WTC11 (cell line): ENCODE measurements around the gene ZRSR2. TPM values are rescaled to one million over a fixed set of nuclear protein-coding genes. Genes with fewer than 3 reads are reported as not detected.

Experiments
- ATAC-seq: fragments of 200-7000 bp; cut with Tn5 transposase; 2 replicates; pipeline ENCODE4 v1.10.0; 2021; ENCODE audit warnings: mild to moderate bottlenecking, moderate library complexity
- CTCF ChIA-PET: fragments of 300-600 bp; sonication (Branson Sonifier 250); formaldehyde crosslinking; loops from one replicate; lab custom pipeline; 2021; ENCODE audit warnings: antibody characterized with exemption; lab: Charles Lee
- POLR2A ChIA-PET: fragments of 350-600 bp; sonication (Branson Sonifier 250); formaldehyde crosslinking; loops from one replicate; lab custom pipeline; 2021; ENCODE audit warnings: antibody characterized with exemption; lab: Charles Lee
- DNase-seq: peaks from one replicate; pipeline ENCODE4 v3.0.0; 2021; ENCODE audit warnings: low spot score
- H3K27ac Mint-ChIP-seq: 2 replicates; pipeline ENCODE4 v1.8.0; 2021; ENCODE audit warnings: mixed read lengths
- H3K27me3 Mint-ChIP-seq: 2 replicates; pipeline ENCODE4 v1.8.0; 2021; ENCODE audit warnings: low read depth, mild to moderate bottlenecking, moderate library complexity, mixed read lengths
- H3K36me3 Mint-ChIP-seq: 2 replicates; pipeline ENCODE4 v1.8.0; 2021; ENCODE audit warnings: mixed read lengths
- H3K4me1 Mint-ChIP-seq: 2 replicates; pipeline ENCODE4 v1.8.0; 2022; ENCODE audit warnings: mixed read lengths
- H3K4me3 Mint-ChIP-seq: 2 replicates; pipeline ENCODE4 v1.8.0; 2021; ENCODE audit warnings: mild to moderate bottlenecking, moderate library complexity, mixed read lengths
- H3K9me3 Mint-ChIP-seq: 2 replicates; pipeline ENCODE4 v1.8.0; 2021; ENCODE audit warnings: mixed read lengths
- ELF4 ChIP-seq: sonication (generic); formaldehyde crosslinking; IDR thresholded peaks from 2 replicates; pipeline ENCODE4 v1.8.1; 2022; ENCODE audit warnings: low read depth, mild to moderate bottlenecking, moderate library complexity, missing genetic modification reagents
- FOXJ3 ChIP-seq: sonication (generic); formaldehyde crosslinking; IDR thresholded peaks from 2 replicates; pipeline ENCODE4 v1.9.0; 2021; ENCODE audit warnings: missing genetic modification reagents, mild to moderate bottlenecking, borderline replicate concordance
- GRHL2 ChIP-seq: fragments of 250-450 bp; sonication (Bioruptor Pico); IDR thresholded peaks from 2 replicates; pipeline ENCODE4 v1.8.0; 2022; ENCODE audit warnings: mild to moderate bottlenecking, moderate library complexity; ENCODE audit not compliant: insufficient replicate concordance, severe bottlenecking
- GTF2I ChIP-seq: fragments of 250-450 bp; sonication (Bioruptor Pico); conservative IDR thresholded peaks from 2 replicates; pipeline ENCODE4 v1.4.0; 2021; ENCODE audit warnings: mild to moderate bottlenecking
- HMGA2 ChIP-seq: fragments of 250-450 bp; sonication (Bioruptor Pico); IDR thresholded peaks from 2 replicates; pipeline ENCODE4 v1.4.0; 2021; ENCODE audit warnings: mild to moderate bottlenecking, moderate library complexity
- JUN ChIP-seq: sonication (generic); formaldehyde crosslinking; IDR thresholded peaks from 2 replicates; pipeline ENCODE4 v1.8.0; 2023; ENCODE audit warnings: mild to moderate bottlenecking, missing genetic modification reagents
- MYBL2 ChIP-seq: sonication (generic); formaldehyde crosslinking; IDR thresholded peaks from 2 replicates; pipeline ENCODE4 v1.8.1; 2023; ENCODE audit warnings: mild to moderate bottlenecking, moderate library complexity, missing genetic modification reagents
- PRRX2 ChIP-seq: fragments of 250-450 bp; sonication (Bioruptor Pico); IDR thresholded peaks from 2 replicates; pipeline ENCODE4 v1.8.0; 2021; ENCODE audit warnings: mild to moderate bottlenecking
- SMAD3 ChIP-seq: sonication (generic); formaldehyde crosslinking; IDR thresholded peaks from 2 replicates; pipeline ENCODE4 v1.8.0; 2022; ENCODE audit warnings: missing genetic modification reagents, mild to moderate bottlenecking, borderline replicate concordance
- ZNF138 ChIP-seq: sonication (generic); formaldehyde crosslinking; conservative IDR thresholded peaks from 2 replicates; pipeline ENCODE4 v1.8.1; 2022; ENCODE audit warnings: mild to moderate bottlenecking, moderate library complexity, missing genetic modification reagents
- ZNF317 ChIP-seq: sonication (generic); formaldehyde crosslinking; IDR thresholded peaks from 2 replicates; pipeline ENCODE4 v1.8.1; 2023; ENCODE audit warnings: low read depth, mild to moderate bottlenecking, moderate library complexity, missing genetic modification reagents, borderline replicate concordance
- total RNA-seq: library from RNA; stranded (reverse); gene quantifications from 3 replicates; pipeline ENCODE4 v1.2.3, GENCODE V29; 2021
- TF ChIP-seq, protein P1 (sequence below): sonication (generic); formaldehyde crosslinking; IDR thresholded peaks from 2 replicates; pipeline ENCODE4 v1.8.0; 2022; ENCODE audit warnings: mild to moderate bottlenecking, missing genetic modification reagents
- TF ChIP-seq, protein P2 (sequence below): sonication (generic); formaldehyde crosslinking; IDR thresholded peaks from 2 replicates; pipeline ENCODE4 v1.8.0; 2023; ENCODE audit warnings: missing genetic modification reagents
- TF ChIP-seq, protein P3 (sequence below): sonication (generic); formaldehyde crosslinking; IDR thresholded peaks from 2 replicates; pipeline ENCODE4 v1.8.1; 2022; ENCODE audit warnings: missing genetic modification reagents, borderline replicate concordance
- TF ChIP-seq, protein P4 (sequence below): fragments of 200-600 bp; IDR thresholded peaks from 2 replicates; pipeline ENCODE4 v1.8.0; 2022; ENCODE audit warnings: antibody characterized with exemption
- TF ChIP-seq, protein P5 (sequence below): sonication (generic); formaldehyde crosslinking; conservative IDR thresholded peaks from 2 replicates; pipeline ENCODE4 v1.8.1; 2022; ENCODE audit warnings: mild to moderate bottlenecking, missing genetic modification reagents
- TF ChIP-seq, protein P6 (sequence below): sonication (generic); formaldehyde crosslinking; IDR thresholded peaks from 2 replicates; pipeline ENCODE4 v1.8.0; 2023; ENCODE audit warnings: missing genetic modification reagents, mild to moderate bottlenecking, borderline replicate concordance
- TF ChIP-seq, protein P7 (sequence below): sonication (generic); formaldehyde crosslinking; IDR thresholded peaks from 2 replicates; pipeline ENCODE4 v1.8.1; 2023; ENCODE audit warnings: mild to moderate bottlenecking, missing genetic modification reagents, borderline replicate concordance

Gene ZRSR2
- total RNA-seq, 1 experiment from 2014 or later: 8.6 TPM

DNA sequence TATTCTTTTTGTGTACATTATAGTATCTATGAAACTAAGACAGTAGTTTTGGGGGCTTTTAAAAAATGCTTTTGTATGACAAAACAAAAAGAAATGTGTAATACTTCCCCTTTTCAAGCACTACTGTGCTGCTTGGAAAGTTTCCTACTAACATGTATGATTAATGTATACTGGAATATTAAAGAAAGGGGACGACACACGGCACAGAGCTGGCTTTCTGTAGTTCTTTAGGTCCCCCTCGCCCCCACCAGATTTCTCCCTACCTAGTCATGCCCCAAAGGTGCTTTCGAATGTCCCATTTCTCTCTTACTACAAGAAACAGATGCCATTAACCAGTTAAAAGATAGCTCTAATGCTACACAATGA is 65.9 kb downstream of the ZRSR2 start:
- no peaks in the 10 kb centered on the region for H3K9me3 Mint-ChIP-seq
- peaks cover 19% of the 10 kb centered on the region for H3K36me3 Mint-ChIP-seq
- H3K4me3 Mint-ChIP-seq: peak overlapping the region; percentile 86
- DNase-seq: no peak
- H3K4me1 Mint-ChIP-seq: peaks cover 29% of the 10 kb centered on the region
- no peaks in the 10 kb centered on the region for H3K27me3 Mint-ChIP-seq
- no peak for ATAC-seq
- CTCF ChIA-PET: interaction anchor here (0.6 kb wide), 2 partner anchors 123 to 615 kb away, joined by 3 to 6 read pairs; no protein-coding TSS in a partner anchor
- POLR2A ChIA-PET: no interaction called here
- no peak overlapping the region; the same call in 1 of the 2 replicates for H3K27ac Mint-ChIP-seq
- TF ChIP-seq GTF2I (CRISPR knock-in tag) (no peak), PRRX2 (CRISPR knock-in tag) (no peak), SMAD3 (CRISPR knock-in tag) (no peak), HMGA2 (CRISPR knock-in tag) (no peak), ZNF138 (CRISPR knock-in tag) (no peak), ZNF317 (CRISPR knock-in tag) (no peak), GRHL2 (CRISPR knock-in tag) (no peak), FOXJ3 (CRISPR knock-in tag) (no peak), JUN (CRISPR knock-in tag) (no peak)
- TF ChIP-seq, protein P1, sequence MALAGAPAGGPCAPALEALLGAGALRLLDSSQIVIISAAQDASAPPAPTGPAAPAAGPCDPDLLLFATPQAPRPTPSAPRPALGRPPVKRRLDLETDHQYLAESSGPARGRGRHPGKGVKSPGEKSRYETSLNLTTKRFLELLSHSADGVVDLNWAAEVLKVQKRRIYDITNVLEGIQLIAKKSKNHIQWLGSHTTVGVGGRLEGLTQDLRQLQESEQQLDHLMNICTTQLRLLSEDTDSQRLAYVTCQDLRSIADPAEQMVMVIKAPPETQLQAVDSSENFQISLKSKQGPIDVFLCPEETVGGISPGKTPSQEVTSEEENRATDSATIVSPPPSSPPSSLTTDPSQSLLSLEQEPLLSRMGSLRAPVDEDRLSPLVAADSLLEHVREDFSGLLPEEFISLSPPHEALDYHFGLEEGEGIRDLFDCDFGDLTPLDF (CRISPR knock-in tag): no peak
- TF ChIP-seq, protein P2, sequence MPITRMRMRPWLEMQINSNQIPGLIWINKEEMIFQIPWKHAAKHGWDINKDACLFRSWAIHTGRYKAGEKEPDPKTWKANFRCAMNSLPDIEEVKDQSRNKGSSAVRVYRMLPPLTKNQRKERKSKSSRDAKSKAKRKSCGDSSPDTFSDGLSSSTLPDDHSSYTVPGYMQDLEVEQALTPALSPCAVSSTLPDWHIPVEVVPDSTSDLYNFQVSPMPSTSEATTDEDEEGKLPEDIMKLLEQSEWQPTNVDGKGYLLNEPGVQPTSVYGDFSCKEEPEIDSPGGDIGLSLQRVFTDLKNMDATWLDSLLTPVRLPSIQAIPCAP (CRISPR knock-in tag): no peak
- TF ChIP-seq, protein P3, sequence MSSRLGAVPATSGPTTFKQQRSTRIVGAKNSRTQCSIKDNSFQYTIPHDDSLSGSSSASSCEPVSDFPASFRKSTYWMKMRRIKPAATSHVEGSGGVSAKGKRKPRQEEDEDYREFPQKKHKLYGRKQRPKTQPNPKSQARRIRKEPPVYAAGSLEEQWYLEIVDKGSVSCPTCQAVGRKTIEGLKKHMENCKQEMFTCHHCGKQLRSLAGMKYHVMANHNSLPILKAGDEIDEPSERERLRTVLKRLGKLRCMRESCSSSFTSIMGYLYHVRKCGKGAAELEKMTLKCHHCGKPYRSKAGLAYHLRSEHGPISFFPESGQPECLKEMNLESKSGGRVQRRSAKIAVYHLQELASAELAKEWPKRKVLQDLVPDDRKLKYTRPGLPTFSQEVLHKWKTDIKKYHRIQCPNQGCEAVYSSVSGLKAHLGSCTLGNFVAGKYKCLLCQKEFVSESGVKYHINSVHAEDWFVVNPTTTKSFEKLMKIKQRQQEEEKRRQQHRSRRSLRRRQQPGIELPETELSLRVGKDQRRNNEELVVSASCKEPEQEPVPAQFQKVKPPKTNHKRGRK (CRISPR knock-in tag): no peak
- TF ChIP-seq, protein P4, sequence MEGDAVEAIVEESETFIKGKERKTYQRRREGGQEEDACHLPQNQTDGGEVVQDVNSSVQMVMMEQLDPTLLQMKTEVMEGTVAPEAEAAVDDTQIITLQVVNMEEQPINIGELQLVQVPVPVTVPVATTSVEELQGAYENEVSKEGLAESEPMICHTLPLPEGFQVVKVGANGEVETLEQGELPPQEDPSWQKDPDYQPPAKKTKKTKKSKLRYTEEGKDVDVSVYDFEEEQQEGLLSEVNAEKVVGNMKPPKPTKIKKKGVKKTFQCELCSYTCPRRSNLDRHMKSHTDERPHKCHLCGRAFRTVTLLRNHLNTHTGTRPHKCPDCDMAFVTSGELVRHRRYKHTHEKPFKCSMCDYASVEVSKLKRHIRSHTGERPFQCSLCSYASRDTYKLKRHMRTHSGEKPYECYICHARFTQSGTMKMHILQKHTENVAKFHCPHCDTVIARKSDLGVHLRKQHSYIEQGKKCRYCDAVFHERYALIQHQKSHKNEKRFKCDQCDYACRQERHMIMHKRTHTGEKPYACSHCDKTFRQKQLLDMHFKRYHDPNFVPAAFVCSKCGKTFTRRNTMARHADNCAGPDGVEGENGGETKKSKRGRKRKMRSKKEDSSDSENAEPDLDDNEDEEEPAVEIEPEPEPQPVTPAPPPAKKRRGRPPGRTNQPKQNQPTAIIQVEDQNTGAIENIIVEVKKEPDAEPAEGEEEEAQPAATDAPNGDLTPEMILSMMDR: no peak

DNA sequence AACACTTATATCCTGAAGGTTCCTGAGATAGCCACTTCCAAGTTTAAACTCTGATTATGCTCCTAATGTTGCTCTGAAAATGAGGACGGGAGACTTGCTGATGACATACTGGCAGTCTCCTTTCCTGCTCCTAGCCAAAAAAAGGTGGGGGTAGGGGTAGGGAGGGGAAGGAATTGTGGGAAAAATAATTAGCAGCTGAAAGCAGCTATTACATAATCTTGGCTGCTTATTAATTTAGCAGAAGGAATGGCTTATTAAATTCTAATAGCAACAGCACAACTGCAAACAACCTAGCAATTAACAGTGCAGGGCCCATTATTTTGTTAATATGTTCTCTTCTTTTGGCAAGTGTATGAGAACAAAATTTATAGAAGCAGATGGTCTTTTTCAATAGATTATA is 66.4 kb downstream of the ZRSR2 start:
- H3K27me3 Mint-ChIP-seq: no peaks in the 10 kb centered on the region
- POLR2A ChIA-PET: no interaction called here
- no peak for TF ChIP-seq MYBL2
- TF ChIP-seq, protein P5, sequence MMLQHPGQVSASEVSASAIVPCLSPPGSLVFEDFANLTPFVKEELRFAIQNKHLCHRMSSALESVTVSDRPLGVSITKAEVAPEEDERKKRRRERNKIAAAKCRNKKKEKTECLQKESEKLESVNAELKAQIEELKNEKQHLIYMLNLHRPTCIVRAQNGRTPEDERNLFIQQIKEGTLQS (CRISPR knock-in tag): no peak
- TF ChIP-seq, protein P6, sequence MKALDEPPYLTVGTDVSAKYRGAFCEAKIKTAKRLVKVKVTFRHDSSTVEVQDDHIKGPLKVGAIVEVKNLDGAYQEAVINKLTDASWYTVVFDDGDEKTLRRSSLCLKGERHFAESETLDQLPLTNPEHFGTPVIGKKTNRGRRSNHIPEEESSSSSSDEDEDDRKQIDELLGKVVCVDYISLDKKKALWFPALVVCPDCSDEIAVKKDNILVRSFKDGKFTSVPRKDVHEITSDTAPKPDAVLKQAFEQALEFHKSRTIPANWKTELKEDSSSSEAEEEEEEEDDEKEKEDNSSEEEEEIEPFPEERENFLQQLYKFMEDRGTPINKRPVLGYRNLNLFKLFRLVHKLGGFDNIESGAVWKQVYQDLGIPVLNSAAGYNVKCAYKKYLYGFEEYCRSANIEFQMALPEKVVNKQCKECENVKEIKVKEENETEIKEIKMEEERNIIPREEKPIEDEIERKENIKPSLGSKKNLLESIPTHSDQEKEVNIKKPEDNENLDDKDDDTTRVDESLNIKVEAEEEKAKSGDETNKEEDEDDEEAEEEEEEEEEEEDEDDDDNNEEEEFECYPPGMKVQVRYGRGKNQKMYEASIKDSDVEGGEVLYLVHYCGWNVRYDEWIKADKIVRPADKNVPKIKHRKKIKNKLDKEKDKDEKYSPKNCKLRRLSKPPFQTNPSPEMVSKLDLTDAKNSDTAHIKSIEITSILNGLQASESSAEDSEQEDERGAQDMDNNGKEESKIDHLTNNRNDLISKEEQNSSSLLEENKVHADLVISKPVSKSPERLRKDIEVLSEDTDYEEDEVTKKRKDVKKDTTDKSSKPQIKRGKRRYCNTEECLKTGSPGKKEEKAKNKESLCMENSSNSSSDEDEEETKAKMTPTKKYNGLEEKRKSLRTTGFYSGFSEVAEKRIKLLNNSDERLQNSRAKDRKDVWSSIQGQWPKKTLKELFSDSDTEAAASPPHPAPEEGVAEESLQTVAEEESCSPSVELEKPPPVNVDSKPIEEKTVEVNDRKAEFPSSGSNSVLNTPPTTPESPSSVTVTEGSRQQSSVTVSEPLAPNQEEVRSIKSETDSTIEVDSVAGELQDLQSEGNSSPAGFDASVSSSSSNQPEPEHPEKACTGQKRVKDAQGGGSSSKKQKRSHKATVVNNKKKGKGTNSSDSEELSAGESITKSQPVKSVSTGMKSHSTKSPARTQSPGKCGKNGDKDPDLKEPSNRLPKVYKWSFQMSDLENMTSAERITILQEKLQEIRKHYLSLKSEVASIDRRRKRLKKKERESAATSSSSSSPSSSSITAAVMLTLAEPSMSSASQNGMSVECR: no peak
- TF ChIP-seq, protein P7, sequence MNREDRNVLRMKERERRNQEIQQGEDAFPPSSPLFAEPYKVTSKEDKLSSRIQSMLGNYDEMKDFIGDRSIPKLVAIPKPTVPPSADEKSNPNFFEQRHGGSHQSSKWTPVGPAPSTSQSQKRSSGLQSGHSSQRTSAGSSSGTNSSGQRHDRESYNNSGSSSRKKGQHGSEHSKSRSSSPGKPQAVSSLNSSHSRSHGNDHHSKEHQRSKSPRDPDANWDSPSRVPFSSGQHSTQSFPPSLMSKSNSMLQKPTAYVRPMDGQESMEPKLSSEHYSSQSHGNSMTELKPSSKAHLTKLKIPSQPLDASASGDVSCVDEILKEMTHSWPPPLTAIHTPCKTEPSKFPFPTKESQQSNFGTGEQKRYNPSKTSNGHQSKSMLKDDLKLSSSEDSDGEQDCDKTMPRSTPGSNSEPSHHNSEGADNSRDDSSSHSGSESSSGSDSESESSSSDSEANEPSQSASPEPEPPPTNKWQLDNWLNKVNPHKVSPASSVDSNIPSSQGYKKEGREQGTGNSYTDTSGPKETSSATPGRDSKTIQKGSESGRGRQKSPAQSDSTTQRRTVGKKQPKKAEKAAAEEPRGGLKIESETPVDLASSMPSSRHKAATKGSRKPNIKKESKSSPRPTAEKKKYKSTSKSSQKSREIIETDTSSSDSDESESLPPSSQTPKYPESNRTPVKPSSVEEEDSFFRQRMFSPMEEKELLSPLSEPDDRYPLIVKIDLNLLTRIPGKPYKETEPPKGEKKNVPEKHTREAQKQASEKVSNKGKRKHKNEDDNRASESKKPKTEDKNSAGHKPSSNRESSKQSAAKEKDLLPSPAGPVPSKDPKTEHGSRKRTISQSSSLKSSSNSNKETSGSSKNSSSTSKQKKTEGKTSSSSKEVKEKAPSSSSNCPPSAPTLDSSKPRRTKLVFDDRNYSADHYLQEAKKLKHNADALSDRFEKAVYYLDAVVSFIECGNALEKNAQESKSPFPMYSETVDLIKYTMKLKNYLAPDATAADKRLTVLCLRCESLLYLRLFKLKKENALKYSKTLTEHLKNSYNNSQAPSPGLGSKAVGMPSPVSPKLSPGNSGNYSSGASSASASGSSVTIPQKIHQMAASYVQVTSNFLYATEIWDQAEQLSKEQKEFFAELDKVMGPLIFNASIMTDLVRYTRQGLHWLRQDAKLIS (CRISPR knock-in tag): no peak
- no peak for TF ChIP-seq ELF4 (CRISPR knock-in tag)

More for the DNA sequence above, 66.4 kb downstream of the ZRSR2 start:
- Mint-ChIP-seq H3K4me1 (peaks cover 29% of the 10 kb centered on the region), H3K4me3 (peak overlapping the region; percentile 86), H3K27ac (no peak overlapping the region), H3K9me3 (no peaks in the 10 kb centered on the region), H3K36me3 (peaks cover 16% of the 10 kb centered on the region)
- CTCF ChIA-PET: interaction anchor here (0.6 kb wide), 1 partner anchor 123 kb away, joined by 3 read pairs; no protein-coding TSS in a partner anchor
- ATAC-seq: no peak
- DNase-seq: no peak
